Neural crest cell (in vitro differentiated cells): ENCODE data around the gene RAB12. TPM values are rescaled to one million over a fixed set of nuclear protein-coding genes. Genes with fewer than 3 reads are reported as not detected.
A peak's percentile ranks its signal among the peaks of the same experiment; 100 is the strongest.

Experiments used
- DNase-seq: peaks from one replicate; pipeline ENCODE4 v3.0.0; 2021; ENCODE audit warnings: low read depth, mixed read lengths, low spot score
- H3K27ac Mint-ChIP-seq: one replicate; pipeline ENCODE4 v1.8.0; 2021; ENCODE audit warnings: mild to moderate bottlenecking, mixed read lengths; ENCODE audit not compliant: unreplicated experiment
- H3K27me3 Mint-ChIP-seq: 2 replicates; pipeline ENCODE4 v1.8.0; 2021; ENCODE audit warnings: low read depth, mild to moderate bottlenecking, mixed read lengths
- H3K36me3 Mint-ChIP-seq: 2 replicates; pipeline ENCODE4 v1.8.0; 2021; ENCODE audit warnings: low read depth, mild to moderate bottlenecking, mixed read lengths
- H3K4me1 Mint-ChIP-seq: 2 replicates; pipeline ENCODE4 v1.8.0; 2021; ENCODE audit warnings: mixed read lengths
- H3K4me3 Mint-ChIP-seq: one replicate; pipeline ENCODE4 v1.8.0; 2021; ENCODE audit warnings: mild to moderate bottlenecking, mixed read lengths
- H3K9me3 Mint-ChIP-seq: 2 replicates; pipeline ENCODE4 v1.8.0; 2021; ENCODE audit warnings: mixed read lengths
- CTCF ChIP-seq: fragments of 200-600 bp; sonication (generic); conservative IDR thresholded peaks from 2 replicates; pipeline ENCODE4 v1.5.0; 2021; ENCODE audit warnings: antibody characterized with exemption, mild to moderate bottlenecking
- total RNA-seq: library from RNA; stranded (reverse); gene quantifications from 2 replicates; pipeline ENCODE4 v1.2.1, GENCODE V29; 2021

The RAB12 gene
- total RNA-seq, 1 donor from 2014 or later: 26.5 TPM

- H3K36me3 Mint-ChIP-seq: no peaks in the 10 kb centered on the region
Observed at GRCh38 chr18:8609659-8610458, 622 bp downstream of the RAB12 start.

GRCh38 chr18:8610459-8610851 lies 1.2 kb downstream of the RAB12 start:
- H3K9me3 Mint-ChIP-seq: no peaks in the 10 kb centered on the region
- peaks cover 62% of the 10 kb centered on the region for H3K4me1 Mint-ChIP-seq
- H3K27ac Mint-ChIP-seq: no peak overlapping the region
- no peak for DNase-seq
- peaks cover 24% of the 10 kb centered on the region for H3K27me3 Mint-ChIP-seq
- no peak for TF ChIP-seq CTCF
- H3K4me3 Mint-ChIP-seq: peak overlapping the region; percentile 90
- H3K36me3 Mint-ChIP-seq: no peaks in the 10 kb centered on the region

More at GRCh38 chr18:8609659-8610458, 622 bp downstream of the RAB12 start:
- Mint-ChIP-seq H3K9me3 (no peaks in the 10 kb centered on the region), H3K4me1 (peaks cover 57% of the 10 kb centered on the region), H3K27me3 (peaks cover 24% of the 10 kb centered on the region), H3K27ac (no peak overlapping the region), H3K4me3 (peak overlapping the region; percentile 90)
- TF ChIP-seq CTCF: no peak
- peak; percentile 10 for DNase-seq

- no peaks in the 10 kb centered on the region for H3K9me3 Mint-ChIP-seq
- no peaks in the 10 kb centered on the region for H3K36me3 Mint-ChIP-seq
- DNase-seq: no peak
- TF ChIP-seq CTCF: no peak
- H3K27ac Mint-ChIP-seq: no peak overlapping the region
- peaks cover 66% of the 10 kb centered on the region for H3K4me1 Mint-ChIP-seq
- H3K27me3 Mint-ChIP-seq: peaks cover 17% of the 10 kb centered on the region
- peak overlapping the region; percentile 72 for H3K4me3 Mint-ChIP-seq
Observed at GRCh38 chr18:8611916-8612576, 2.8 kb downstream of the RAB12 start.

GRCh38 chr18:8614875-8615274 lies 5.6 kb downstream of the RAB12 start:
- H3K4me3 Mint-ChIP-seq: no peak overlapping the region
- H3K27ac Mint-ChIP-seq: peak overlapping the region; percentile 55
- H3K27me3 Mint-ChIP-seq: no peaks in the 10 kb centered on the region
- no peaks in the 10 kb centered on the region for H3K9me3 Mint-ChIP-seq
- no peak for DNase-seq
- peaks cover 53% of the 10 kb centered on the region for H3K4me1 Mint-ChIP-seq
- H3K36me3 Mint-ChIP-seq: no peaks in the 10 kb centered on the region
- no peak for TF ChIP-seq CTCF

- Mint-ChIP-seq H3K4me3 (no peak overlapping the region), H3K4me1 (peaks cover 50% of the 10 kb centered on the region), H3K9me3 (no peaks in the 10 kb centered on the region), H3K27ac (no peak overlapping the region), H3K27me3 (no peaks in the 10 kb centered on the region), H3K36me3 (no peaks in the 10 kb centered on the region)
- DNase-seq: no peak
- no peak for TF ChIP-seq CTCF
Observed at GRCh38 chr18:8615397-8616027, 6.3 kb downstream of the RAB12 start.
